M059J (cell line): ENCODE data around the gene CDC6. TPM values are rescaled to one million over a fixed set of nuclear protein-coding genes. Genes with fewer than 3 reads are reported as not detected.
A peak's percentile ranks its signal among the peaks of the same experiment; 100 is the strongest.

Experiments
- DNase-seq: peaks from one replicate; pipeline ENCODE4 v3.0.0-alpha.2; 2012; ENCODE audit warnings: low read depth
- total RNA-seq: library from RNA; depleted of rRNA; stranded (reverse); fragments of >200 nt; shearing (Covaris generic); gene quantifications from 2 replicates; pipeline ENCODE4 v1.2.3, GENCODE V29; 2014

CDC6 gene
- total RNA-seq, 1 experiment from 2014 or later = 48.9 TPM

GRCh38 chr17:40340327-40340726, 52.6 kb downstream of the CDC6 start:
- DNase-seq = no peak

GRCh38 chr17:40340880-40341807, 53.5 kb downstream of the CDC6 start:
- DNase-seq = peak; percentile 87

- DNase-seq = peak; percentile 67
Observed at GRCh38 chr17:40341808-40342503, 54.3 kb downstream of the CDC6 start.

GRCh38 chr17:40342504-40343218, 55.0 kb downstream of the CDC6 start:
- DNase-seq = no peak

GRCh38 chr17:40343219-40344119, 55.8 kb downstream of the CDC6 start:
- DNase-seq = no peak

- no peak for DNase-seq
Observed at GRCh38 chr17:40344421-40345160, 56.9 kb downstream of the CDC6 start.

- DNase-seq = peak; percentile 67
Observed at GRCh38 chr17:40345161-40345993, 57.7 kb downstream of the CDC6 start.

GRCh38 chr17:40345994-40346764, 58.5 kb downstream of the CDC6 start:
- no peak for DNase-seq

- DNase-seq = no peak
Observed at GRCh38 chr17:40346765-40347158, 59.1 kb downstream of the CDC6 start.

GRCh38 chr17:40347319-40348135, 59.8 kb downstream of the CDC6 start:
- DNase-seq = no peak

- DNase-seq = no peak
Observed at GRCh38 chr17:40348136-40348504, 60.4 kb downstream of the CDC6 start.

GRCh38 chr17:40348562-40349476, 61.1 kb downstream of the CDC6 start:
- DNase-seq = peak; percentile 45

- DNase-seq = peak; percentile 43
Observed at GRCh38 chr17:40349477-40349894, 61.8 kb downstream of the CDC6 start.

GRCh38 chr17:40349895-40350688, 62.4 kb downstream of the CDC6 start:
- no peak for DNase-seq

GRCh38 chr17:40350689-40351358, 63.1 kb downstream of the CDC6 start:
- no peak for DNase-seq
